T-cell (primary cell): ENCODE results near the gene CILP2. TPM values are rescaled to one million over a fixed set of nuclear protein-coding genes. Genes with fewer than 3 reads are reported as not detected.
A peak's percentile ranks its signal among the peaks of the same experiment; 100 is the strongest.

Experiments
- ATAC-seq, 4 experiments: fragments of 200-7000 bp in 3 of 4; fragments of 150-1000 bp in 1 of 4; cut with Tn5 transposase; replicated peaks in 1 of 4; 1 replicate in 3 of 4; 2 replicates in 1 of 4; pipeline ENCODE4 v1.10.0; 2021; ENCODE audit warnings: moderate library complexity in 3 of 4, mild to moderate bottlenecking in 2 of 4, moderate number of reproducible peaks in 1 of 4
- CTCF ChIA-PET, 2 donors: fragments of 300-600 bp; sonication (Branson Sonifier 250); formaldehyde crosslinking; loops; one replicate each; lab custom pipeline; 2022; ENCODE audit warnings: antibody characterized with exemption in 2 of 2; lab: Charles Lee
- POLR2A ChIA-PET, 2 donors: fragments of 300-600 bp; sonication (Branson Sonifier 250); formaldehyde crosslinking; loops; one replicate each; lab custom pipeline; 2022; ENCODE audit warnings: antibody characterized with exemption in 2 of 2; lab: Charles Lee
- DNase-seq, 35 experiments: peaks; one replicate each; pipeline versions ENCODE4 v3.0.0 to v3.0.0-alpha.2; 2013 to 2023
- H3K27ac ChIP-seq: one replicate; pipeline ENCODE4 v1.5.1; 2013; ENCODE audit warnings: low read length
- H3K27me3 ChIP-seq, 2 experiments: replicated peaks in 1 of 2; 1 replicate in 1 of 2; 2 replicates in 1 of 2; pipeline versions ENCODE4 v1.6.1 to v1.7.0; 2013; ENCODE audit warnings: low read length in 1 of 2, mixed read lengths in 1 of 2; ENCODE audit not compliant: control insufficient read depth in 2 of 2, insufficient read depth in 2 of 2; ENCODE audit errors: extremely low read depth in 1 of 2
- H3K36me3 ChIP-seq, 2 donors: 1 replicate in 1 of 2; 2 replicates in 1 of 2; pipeline versions ENCODE4 v1.6.1 to v1.7.0; 2013; ENCODE audit warnings: low read length in 1 of 2; ENCODE audit not compliant: control insufficient read depth in 2 of 2, insufficient read depth in 1 of 2; ENCODE audit errors: extremely low read depth in 1 of 2
- H3K4me1 ChIP-seq, 2 experiments: 1 replicate in 1 of 2; 2 replicates in 1 of 2; pipeline versions ENCODE4 v1.6.1 to v1.7.0; 2013; ENCODE audit warnings: low read length in 2 of 2, mixed read lengths in 1 of 2; ENCODE audit not compliant: insufficient read depth in 2 of 2, control insufficient read depth in 1 of 2; ENCODE audit errors: extremely low read depth in 1 of 2
- H3K4me3 ChIP-seq, 2 donors: 1 replicate in 1 of 2; 2 replicates in 1 of 2; pipeline versions ENCODE4 v1.5.1 to v1.7.0; 2013; ENCODE audit warnings: mild to moderate bottlenecking in 2 of 2, low read length in 1 of 2, moderate library complexity in 1 of 2; ENCODE audit not compliant: control insufficient read depth in 1 of 2; ENCODE audit errors: extremely low read depth in 1 of 2
- H3K9me3 ChIP-seq: 2 replicates; pipeline ENCODE4 v1.7.0; 2013
- H3K27ac Mint-ChIP-seq, 2 donors: one replicate each; pipeline ENCODE4 v1.8.0; 2020 to 2021; ENCODE audit warnings: mild to moderate bottlenecking in 2 of 2, mixed read lengths in 2 of 2
- H3K27me3 Mint-ChIP-seq, 2 donors: one replicate each; pipeline ENCODE4 v1.8.0; 2021 to 2022; ENCODE audit warnings: mixed read lengths in 2 of 2
- H3K36me3 Mint-ChIP-seq: one replicate; pipeline ENCODE4 v1.8.0; 2021; ENCODE audit warnings: mixed read lengths
- H3K4me1 Mint-ChIP-seq, 3 donors: one replicate each; pipeline ENCODE4 v1.8.0; 2020 to 2022; ENCODE audit warnings: mixed read lengths in 3 of 3, mild to moderate bottlenecking in 1 of 3
- H3K4me3 Mint-ChIP-seq, 3 donors: one replicate each; pipeline ENCODE4 v1.8.0; 2020 to 2022; ENCODE audit warnings: mild to moderate bottlenecking in 3 of 3, mixed read lengths in 3 of 3, moderate library complexity in 3 of 3
- H3K9me3 Mint-ChIP-seq, 3 donors: one replicate each; pipeline ENCODE4 v1.8.0; 2020 to 2022; ENCODE audit warnings: mixed read lengths in 3 of 3
- WGBS: methylation state at CpG from one replicate; pipeline ENCODE4 v1.1.5; 2013; ENCODE audit warnings: missing lambda C conversion rate; ENCODE audit not compliant: insufficient coverage; 5-methylcytosine and 5-hydroxymethylcytosine counted together
- total RNA-seq, 35 experiments: library from RNA in 6 of 35; stranded (reverse) in 6 of 35; fragments of 120-200 nt in 1 of 35; gene quantifications; one replicate each; pipeline versions ENCODE4 v1.2.1 to v1.2.4 and lab custom pipeline; 2013 to 2026

CILP2 gene
- total RNA-seq, 5 donors from 2014 or later (not counting 1 experiment from before 2014, with no cell fraction given): 0.23 to 1.3 (median 0.41) TPM

- Mint-ChIP-seq H3K4me3 (no peak overlapping the region), H3K36me3 (peaks cover 15% of the 10 kb centered on the region), H3K27ac (no peak overlapping the region), H3K4me1 (peaks cover 35 to 50% (median 39%) of the 10 kb centered on the region in 3 donors), H3K27me3 (no peaks in the 10 kb centered on the region), H3K9me3 (no peaks in the 10 kb centered on the region)
- DNase-seq (no peak), ATAC-seq (no peak)
- H3K27ac ChIP-seq: no peak overlapping the region
- POLR2A ChIA-PET: no interaction called here
- no peak overlapping the region for H3K4me3 ChIP-seq
- CTCF ChIA-PET: no interaction called here
- H3K4me1 ChIP-seq: peaks cover 4 to 44% of the 10 kb centered on the region in 2 experiments
- H3K27me3 ChIP-seq: no peaks in the 10 kb centered on the region
- no peaks in the 10 kb centered on the region for H3K9me3 ChIP-seq
- WGBS: 40% methylated on average over 1 of the region's 6 CpGs
- H3K36me3 ChIP-seq: peaks cover 13 to 26% of the 10 kb centered on the region in 2 donors
These were observed 17.1 kb upstream of the CILP2 start for GRCh38 chr19:19520989-19521388.

GRCh38 chr19:19523177-19523576 is 14.9 kb upstream of the CILP2 start:
- no peak for DNase-seq
- H3K4me3 Mint-ChIP-seq: no peak overlapping the region
- Histone ChIP-seq H3K36me3 (peaks cover 21 to 48% of the 10 kb centered on the region in 2 donors), H3K4me3 (no peak overlapping the region), H3K27me3 (no peaks in the 10 kb centered on the region), H3K4me1 (peaks cover 0 to 24% of the 10 kb centered on the region in 2 experiments), H3K9me3 (no peaks in the 10 kb centered on the region), H3K27ac (no peak overlapping the region)
- 100% methylated on average over 2 of the region's 3 CpGs for WGBS
- no peak for ATAC-seq
- ChIA-PET CTCF (no interaction called here), POLR2A (no interaction called here)
- no peak overlapping the region for H3K27ac Mint-ChIP-seq
- H3K9me3 Mint-ChIP-seq: no peaks in the 10 kb centered on the region
- H3K36me3 Mint-ChIP-seq: peaks cover 15% of the 10 kb centered on the region
- no peaks in the 10 kb centered on the region for H3K27me3 Mint-ChIP-seq
- peaks cover 26 to 31% (median 26%) of the 10 kb centered on the region in 3 donors for H3K4me1 Mint-ChIP-seq

- DNase-seq (no peak), ATAC-seq (no peak)
- Mint-ChIP-seq H3K36me3 (peaks cover 14% of the 10 kb centered on the region), H3K27me3 (no peaks in the 10 kb centered on the region), H3K27ac (no peak overlapping the region), H3K9me3 (no peaks in the 10 kb centered on the region), H3K4me3 (no peak overlapping the region), H3K4me1 (peaks cover 25 to 28% (median 26%) of the 10 kb centered on the region in 3 donors)
- Histone ChIP-seq H3K9me3 (no peaks in the 10 kb centered on the region), H3K36me3 (peaks cover 22 to 53% of the 10 kb centered on the region in 2 donors), H3K4me3 (no peak overlapping the region), H3K27me3 (no peaks in the 10 kb centered on the region), H3K27ac (no peak overlapping the region), H3K4me1 (peaks cover 0 to 19% of the 10 kb centered on the region in 2 experiments)
- ChIA-PET POLR2A (no interaction called here), CTCF (interaction anchor here in 1 of 2 donors (0.6 kb wide), 1 partner anchor 165 kb away, joined by 3 read pairs; no protein-coding TSS in a partner anchor)
- WGBS: 92% methylated on average over 5 of the region's 7 CpGs
These were observed 14.0 kb upstream of the CILP2 start for GRCh38 chr19:19524053-19524452.

- no peaks in the 10 kb centered on the region for H3K27me3 Mint-ChIP-seq
- peaks cover 9 to 13% (median 11%) of the 10 kb centered on the region in 3 donors for H3K4me1 Mint-ChIP-seq
- Histone ChIP-seq H3K36me3 (peaks cover 17 to 43% of the 10 kb centered on the region in 2 donors), H3K4me3 (no peak overlapping the region), H3K27me3 (no peaks in the 10 kb centered on the region), H3K9me3 (no peaks in the 10 kb centered on the region), H3K4me1 (peaks cover 0 to 10% of the 10 kb centered on the region in 2 experiments), H3K27ac (no peak overlapping the region)
- no peak overlapping the region for H3K4me3 Mint-ChIP-seq
- ATAC-seq (no peak), DNase-seq (no peak)
- no peaks in the 10 kb centered on the region for H3K9me3 Mint-ChIP-seq
- peak overlapping the region in 1 of 2 donors; percentile 16 for H3K27ac Mint-ChIP-seq
- peaks cover 6% of the 10 kb centered on the region for H3K36me3 Mint-ChIP-seq
- WGBS: 96% methylated on average over 18 of the region's 23 CpGs
- ChIA-PET POLR2A (no interaction called here), CTCF (no interaction called here)
These were observed 12.3 kb upstream of the CILP2 start for GRCh38 chr19:19525611-19526380.

GRCh38 chr19:19526581-19527370 is 11.3 kb upstream of the CILP2 start:
- ChIA-PET CTCF (no interaction called here), POLR2A (no interaction called here)
- Mint-ChIP-seq H3K4me1 (peaks cover 6 to 9% (median 7%) of the 10 kb centered on the region in 3 donors), H3K36me3 (peaks cover 3% of the 10 kb centered on the region), H3K4me3 (no peak overlapping the region), H3K9me3 (no peaks in the 10 kb centered on the region), H3K27ac (peak overlapping the region in 1 of 2 donors; percentile 16), H3K27me3 (no peaks in the 10 kb centered on the region)
- H3K27ac ChIP-seq: no peak overlapping the region
- peaks cover 17 to 43% of the 10 kb centered on the region in 2 donors for H3K36me3 ChIP-seq
- H3K4me3 ChIP-seq: no peak overlapping the region
- no peaks in the 10 kb centered on the region for H3K9me3 ChIP-seq
- H3K27me3 ChIP-seq: no peaks in the 10 kb centered on the region
- WGBS: 75% methylated on average over 16 of the region's 28 CpGs
- no peak for DNase-seq
- H3K4me1 ChIP-seq: peaks cover 0 to 8% of the 10 kb centered on the region in 2 experiments
- no peak for ATAC-seq

- Histone ChIP-seq H3K36me3 (peaks cover 17 to 43% of the 10 kb centered on the region in 2 donors), H3K27me3 (no peaks in the 10 kb centered on the region), H3K4me1 (peaks cover 0 to 13% of the 10 kb centered on the region in 2 experiments), H3K4me3 (no peak overlapping the region), H3K27ac (no peak overlapping the region), H3K9me3 (no peaks in the 10 kb centered on the region)
- Mint-ChIP-seq H3K27ac (no peak overlapping the region), H3K4me1 (peaks cover 11 to 14% (median 11%) of the 10 kb centered on the region in 3 donors), H3K27me3 (no peaks in the 10 kb centered on the region), H3K9me3 (no peaks in the 10 kb centered on the region), H3K4me3 (no peak overlapping the region), H3K36me3 (peaks cover 3% of the 10 kb centered on the region)
- ChIA-PET POLR2A (no interaction called here), CTCF (no interaction called here)
- ATAC-seq: no peak
- WGBS: 98% methylated on average over 8 of the region's 9 CpGs
- no peak for DNase-seq
These were observed 10.8 kb upstream of the CILP2 start for GRCh38 chr19:19527371-19527656.
